DMS153 (cell line): Measurements from ENCODE around the gene AGBL1.

ENCODE experiments used
- DNase-seq: peaks from one replicate; lab custom pipeline; 2025; lab: John Stamatoyannopoulos, UW

The AGBL1 gene

GRCh38 chr15:86163816-86164215 is 84.1 kb downstream of the AGBL1 start:
- DNase-seq: no peak

DNA sequence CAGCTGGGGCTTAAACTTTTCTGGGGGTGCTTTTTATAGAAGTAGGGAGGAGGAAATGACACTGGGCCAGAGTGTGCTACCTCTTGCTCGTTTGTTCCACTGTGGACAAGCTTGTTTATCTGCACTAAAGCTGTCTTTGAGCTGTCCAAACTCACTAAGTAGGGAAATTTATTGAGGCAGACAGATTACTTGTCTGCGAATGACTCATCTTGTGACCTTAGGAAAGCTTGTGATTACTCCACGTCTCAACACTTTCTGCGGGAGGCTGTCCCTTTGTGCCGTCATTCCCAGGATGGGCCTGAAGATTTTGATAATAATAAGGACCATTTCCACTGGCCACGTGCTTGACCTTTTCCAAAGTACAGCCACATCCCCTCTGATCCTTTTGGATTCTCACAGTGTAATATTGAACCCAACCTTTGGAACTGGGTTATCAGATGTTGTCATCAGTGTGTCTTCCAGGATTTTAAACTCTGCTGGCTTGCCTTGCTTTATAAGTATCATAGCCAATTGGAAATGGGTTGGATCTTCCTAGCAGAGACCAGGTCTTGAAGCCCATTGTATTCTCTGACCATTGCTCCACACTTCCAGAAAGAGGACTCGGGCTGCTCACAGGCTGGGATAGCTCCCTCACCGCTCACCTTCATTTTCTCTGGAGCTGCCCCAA is 84.7 kb downstream of the AGBL1 start:
- DNase-seq: no peak

GRCh38 chr15:86165265-86166211 is 85.9 kb downstream of the AGBL1 start:
- DNase-seq: no peak

DNA sequence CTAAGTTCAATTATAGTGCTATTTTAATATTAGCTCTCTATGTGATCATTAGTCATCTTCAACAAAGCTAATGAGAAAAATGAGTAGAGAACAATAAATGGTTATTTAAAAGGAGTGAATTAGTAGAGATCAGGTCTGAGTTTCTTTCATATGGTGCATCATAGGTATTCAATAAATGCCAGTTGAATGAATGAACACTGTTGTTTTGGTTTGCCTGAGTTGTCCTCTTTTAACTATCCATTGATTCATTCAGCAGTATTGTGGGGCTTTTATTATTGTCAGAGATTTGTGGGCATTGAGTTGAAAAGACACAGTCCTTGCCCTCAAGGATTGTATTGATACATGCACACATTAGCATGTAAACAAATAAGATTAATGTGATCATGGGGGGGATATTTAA is 88.2 kb downstream of the AGBL1 start:
- no peak for DNase-seq

- DNase-seq: no peak
Measured at GRCh38 chr15:86178845-86179244, 99.2 kb downstream of the AGBL1 start.

- DNase-seq: no peak
Measured at GRCh38 chr15:86183596-86184491, 104.2 kb downstream of the AGBL1 start.

- no peak for DNase-seq
Measured at GRCh38 chr15:86193716-86194380, 114.2 kb downstream of the AGBL1 start.

DNA sequence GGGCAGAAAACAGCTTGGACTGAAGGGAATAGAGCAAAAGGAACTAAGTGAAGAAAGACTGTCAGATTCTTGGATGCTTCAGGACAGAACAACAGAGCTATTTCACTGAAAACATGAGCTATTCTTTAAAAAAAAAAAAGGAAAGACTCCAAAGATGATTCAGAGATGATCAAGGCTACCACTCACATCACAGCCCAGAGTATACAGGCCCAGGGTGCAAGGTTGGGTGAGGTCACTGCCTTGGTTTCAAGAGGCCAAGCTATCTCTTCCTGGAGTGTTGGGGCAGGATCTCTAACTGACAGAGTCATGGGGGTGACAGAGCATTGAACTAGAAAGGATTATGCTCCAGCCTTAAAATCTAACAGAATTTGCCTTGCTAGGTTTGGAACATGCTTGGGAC is 118.1 kb downstream of the AGBL1 start:
- no peak for DNase-seq

DNA sequence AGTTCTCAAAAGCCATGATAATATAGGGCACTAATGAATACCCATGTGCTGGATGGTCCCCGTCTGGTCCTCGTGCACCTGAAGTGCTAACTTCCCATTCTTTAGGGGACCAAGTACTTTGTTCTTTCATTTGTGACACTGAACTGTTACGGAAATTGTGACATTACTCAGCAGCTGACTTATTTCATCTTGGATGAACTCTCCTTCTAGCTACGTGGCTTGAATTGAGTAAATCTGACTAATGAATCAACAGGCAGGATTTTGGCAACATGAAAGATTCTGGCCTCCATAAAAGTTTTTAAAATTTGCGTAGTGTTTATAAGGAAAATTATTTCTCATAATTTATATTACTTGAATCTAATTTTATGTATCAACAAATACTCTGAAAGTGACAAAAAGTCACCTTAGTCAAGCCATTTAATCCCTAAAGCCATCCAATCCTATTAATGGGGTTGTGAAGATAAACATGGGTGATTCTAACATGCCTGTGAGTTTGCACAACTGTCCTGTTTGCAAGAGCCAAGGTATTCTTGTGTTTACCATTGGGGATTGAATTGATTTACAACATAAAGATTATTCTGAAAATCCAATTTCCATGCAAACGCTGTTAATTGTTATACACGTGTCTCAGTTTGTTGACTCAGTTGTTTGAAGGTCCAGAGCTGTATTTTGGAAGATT is 119.9 kb downstream of the AGBL1 start:
- DNase-seq: no peak

GRCh38 chr15:86201313-86202008 is 121.8 kb downstream of the AGBL1 start:
- DNase-seq: no peak

GRCh38 chr15:86203462-86203861 is 123.8 kb downstream of the AGBL1 start:
- no peak for DNase-seq

DNA sequence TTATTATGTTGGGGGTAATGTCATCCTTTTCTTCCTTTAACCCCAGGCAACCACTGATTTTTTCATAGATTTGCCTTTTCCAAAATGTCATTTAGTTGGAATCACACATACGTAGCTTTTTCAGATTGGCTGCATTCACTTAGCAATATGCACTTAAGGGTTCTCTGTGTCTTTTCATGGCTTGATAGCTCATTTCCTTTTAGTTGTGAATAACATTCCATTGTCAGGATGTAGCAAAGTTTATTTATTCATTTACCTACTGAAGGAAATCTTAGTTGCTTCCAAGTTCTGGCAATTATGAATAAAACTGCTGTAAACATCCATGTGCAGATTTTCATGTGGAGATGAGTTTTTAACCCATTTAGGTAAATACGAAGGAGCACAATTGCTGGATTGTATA is 125.4 kb downstream of the AGBL1 start:
- DNase-seq: no peak

- DNase-seq: no peak
Measured at GRCh38 chr15:86213420-86213819, 133.7 kb downstream of the AGBL1 start.

DNA sequence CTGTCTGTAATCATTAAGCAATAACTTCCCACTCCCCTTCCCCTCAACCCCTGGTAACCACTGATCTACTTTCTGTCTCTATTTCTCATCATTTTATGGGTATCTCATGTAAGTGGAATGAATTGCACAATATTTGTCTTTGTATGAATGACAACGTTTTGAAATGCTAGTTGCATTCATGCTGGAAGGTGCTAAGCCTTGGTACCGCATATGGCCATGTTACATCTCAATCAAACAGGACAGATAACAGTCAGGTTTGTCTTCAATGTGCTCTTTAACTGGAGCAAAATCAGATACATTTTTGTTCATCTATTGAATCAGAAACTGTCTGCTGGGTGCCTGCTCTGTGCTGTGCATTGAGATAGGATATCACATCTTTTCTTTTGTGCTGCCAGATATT is 134.2 kb downstream of the AGBL1 start:
- no peak for DNase-seq

DNA sequence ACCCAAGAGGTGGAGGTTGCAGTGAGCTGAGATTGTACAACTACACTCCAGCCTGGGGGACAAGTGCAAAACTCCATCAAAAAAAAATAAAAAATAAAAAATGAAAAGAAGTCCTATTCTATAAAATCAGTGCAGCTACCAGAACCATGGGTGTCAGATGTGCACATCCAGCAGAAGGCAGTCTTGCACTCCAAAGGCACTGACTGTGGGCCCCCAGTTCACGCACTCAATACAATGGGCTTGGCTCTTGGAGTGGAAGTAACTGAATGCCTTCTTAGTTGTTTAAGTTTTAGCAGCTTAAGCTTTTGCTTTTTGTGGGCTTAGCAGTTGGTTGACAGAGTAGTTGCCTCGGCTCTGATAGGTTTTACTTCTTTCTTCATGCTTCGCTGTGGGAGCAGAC is 141.4 kb downstream of the AGBL1 start:
- no peak for DNase-seq

- no peak for DNase-seq
Measured at GRCh38 chr15:86229306-86229705, 149.6 kb downstream of the AGBL1 start.

- no peak for DNase-seq
Measured at GRCh38 chr15:86229936-86230335, 150.3 kb downstream of the AGBL1 start.

GRCh38 chr15:86231864-86232721 is 152.4 kb downstream of the AGBL1 start:
- no peak for DNase-seq

DNA sequence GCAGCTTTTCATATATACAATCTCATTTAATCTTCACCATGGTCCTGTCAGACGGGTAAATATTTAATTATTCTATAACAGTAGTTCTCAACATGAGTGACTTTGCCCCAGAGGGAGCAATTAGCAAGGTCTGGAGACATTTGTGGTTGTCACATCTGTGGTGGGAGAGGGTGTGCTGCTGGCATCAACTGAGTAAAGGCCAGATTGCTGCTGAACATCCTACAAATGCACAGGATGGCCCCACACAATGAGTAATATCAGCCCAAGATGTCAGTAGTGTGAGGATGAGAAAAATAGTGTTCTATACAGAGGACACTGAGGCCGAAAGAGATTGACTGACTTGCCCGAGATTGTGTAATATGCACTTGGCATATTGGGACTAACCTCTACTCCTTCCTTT is 156.0 kb downstream of the AGBL1 start:
- no peak for DNase-seq
